ENCODE data around the gene ATP5PD.

DNA sequence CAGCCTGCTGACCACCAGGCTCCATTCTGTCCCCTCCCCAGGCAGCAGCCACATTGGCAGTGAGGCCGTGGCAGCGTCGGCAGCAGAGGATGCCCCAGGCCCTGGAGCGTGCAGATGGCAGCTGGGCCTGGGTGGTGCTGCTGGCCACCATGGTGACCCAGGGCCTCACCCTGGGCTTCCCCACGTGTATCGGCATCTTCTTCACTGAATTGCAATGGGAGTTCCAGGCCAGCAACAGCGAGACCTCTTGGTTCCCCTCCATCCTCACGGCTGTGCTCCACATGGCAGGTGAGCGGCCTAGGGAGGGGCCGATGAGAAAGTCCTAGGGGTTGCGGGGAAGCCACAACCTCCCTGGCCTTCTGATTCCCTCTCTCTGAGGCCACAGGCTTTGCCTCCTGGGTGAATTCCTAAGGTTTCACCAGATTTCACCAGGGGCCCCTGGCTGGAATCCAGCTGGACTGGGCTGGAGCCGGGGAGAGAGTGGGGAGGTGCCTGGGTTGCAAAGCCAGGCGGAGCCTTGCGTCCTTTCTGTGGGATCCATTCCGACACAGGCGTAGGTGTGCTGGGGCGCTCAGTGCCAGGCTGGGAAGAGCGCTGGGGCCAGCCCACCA, 46.9 kb upstream of the ATP5PD start:
- TF ChIP-seq, protein P1, sequence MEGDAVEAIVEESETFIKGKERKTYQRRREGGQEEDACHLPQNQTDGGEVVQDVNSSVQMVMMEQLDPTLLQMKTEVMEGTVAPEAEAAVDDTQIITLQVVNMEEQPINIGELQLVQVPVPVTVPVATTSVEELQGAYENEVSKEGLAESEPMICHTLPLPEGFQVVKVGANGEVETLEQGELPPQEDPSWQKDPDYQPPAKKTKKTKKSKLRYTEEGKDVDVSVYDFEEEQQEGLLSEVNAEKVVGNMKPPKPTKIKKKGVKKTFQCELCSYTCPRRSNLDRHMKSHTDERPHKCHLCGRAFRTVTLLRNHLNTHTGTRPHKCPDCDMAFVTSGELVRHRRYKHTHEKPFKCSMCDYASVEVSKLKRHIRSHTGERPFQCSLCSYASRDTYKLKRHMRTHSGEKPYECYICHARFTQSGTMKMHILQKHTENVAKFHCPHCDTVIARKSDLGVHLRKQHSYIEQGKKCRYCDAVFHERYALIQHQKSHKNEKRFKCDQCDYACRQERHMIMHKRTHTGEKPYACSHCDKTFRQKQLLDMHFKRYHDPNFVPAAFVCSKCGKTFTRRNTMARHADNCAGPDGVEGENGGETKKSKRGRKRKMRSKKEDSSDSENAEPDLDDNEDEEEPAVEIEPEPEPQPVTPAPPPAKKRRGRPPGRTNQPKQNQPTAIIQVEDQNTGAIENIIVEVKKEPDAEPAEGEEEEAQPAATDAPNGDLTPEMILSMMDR (IDR thresholded peaks at IDR 0.05) = no peak
- TF ChIP-seq POLR2AphosphoS5 (IDR thresholded peaks at IDR 0.05) (no peak), EP300 (IDR thresholded peaks at IDR 0.05) (no peak), POLR2A (IDR thresholded peaks at IDR 0.05) (no peak)

Data from sigmoid colon (tissue), 4 donors.